Measurements from ENCODE around the gene ZNF74. TPM values are rescaled to one million over a fixed set of nuclear protein-coding genes. Genes with fewer than 3 reads are reported as not detected.
A peak's percentile ranks its signal among the peaks of the same experiment; 100 is the strongest.

The ZNF74 gene
- total and polyA plus RNA-seq, 10 donors: 3.4 to 11.7 (median 6.6) TPM

GRCh38 chr22:20427104-20427944 is 33.4 kb downstream of the ZNF74 start:
- peaks cover 3 to 98% (median 67%) of the 10 kb centered on the region in 7 donors for H3K27me3 ChIP-seq (replicated peaks in 1 of 7)
- DNase-seq: peak; percentile 69

GRCh38 chr22:20427945-20428417 is 34.0 kb downstream of the ZNF74 start:
- H3K27me3 ChIP-seq (replicated peaks in 1 of 7): peaks cover 3 to 100% (median 69%) of the 10 kb centered on the region in 7 donors

More at GRCh38 chr22:20427104-20427944, 33.4 kb downstream of the ZNF74 start:
- no peak overlapping the region for H3K27ac ChIP-seq
- H3K9me3 ChIP-seq: no peaks in the 10 kb centered on the region
- TF ChIP-seq CTCF (IDR thresholded peaks at IDR 0.05 in 8 of 11, conservative IDR thresholded peaks at IDR 0.05 in 3 of 11) (no peak), POLR2A (IDR thresholded peaks at IDR 0.05) (no peak), POLR2AphosphoS5 (IDR thresholded peaks at IDR 0.05) (no peak)
- intact Hi-C loops (cut with DNase I; ENCODE audit: low total_unique reads): no loop called here
- WGBS, 5 donors: 88 to 95% (median 89%) methylated on average over 8 of the region's 8 CpGs
- H3K4me1 ChIP-seq: peaks cover 34 to 78% (median 58%) of the 10 kb centered on the region in 6 donors
- H3K4me3 ChIP-seq: no peak overlapping the region
- H3K36me3 ChIP-seq: peaks cover 0 to 48% (median 0%) of the 10 kb centered on the region in 6 donors

GRCh38 chr22:20428496-20429253 is 34.7 kb downstream of the ZNF74 start:
- 53 to 65% (median 59%) methylated on average over 22 to 23 of the region's 23 CpGs for WGBS, 5 donors
- peak overlapping the region in 3 of 8 donors; percentile 13 to 48 (median 28) for H3K27ac ChIP-seq

More at GRCh38 chr22:20427945-20428417, 34.0 kb downstream of the ZNF74 start:
- intact Hi-C loops (cut with DNase I; ENCODE audit: low total_unique reads): no loop called here
- TF ChIP-seq CTCF (IDR thresholded peaks at IDR 0.05 in 8 of 11, conservative IDR thresholded peaks at IDR 0.05 in 3 of 11): no peak
- no peak for TF ChIP-seq POLR2AphosphoS5 (IDR thresholded peaks at IDR 0.05)
- no peak for TF ChIP-seq POLR2A (IDR thresholded peaks at IDR 0.05)
- no peak overlapping the region for H3K4me3 ChIP-seq
- H3K4me1 ChIP-seq: peaks cover 34 to 81% (median 56%) of the 10 kb centered on the region in 6 donors
- H3K27ac ChIP-seq: no peak overlapping the region
- 92 to 98% (median 94%) methylated on average over 4 of the region's 4 CpGs for WGBS, 5 donors
- H3K9me3 ChIP-seq: no peaks in the 10 kb centered on the region
- DNase-seq: peak; percentile 61
- peaks cover 0 to 48% (median 0%) of the 10 kb centered on the region in 6 donors for H3K36me3 ChIP-seq

More at GRCh38 chr22:20428496-20429253, 34.7 kb downstream of the ZNF74 start:
- intact Hi-C loops (cut with DNase I; ENCODE audit: low total_unique reads): no loop called here
- peaks cover 3 to 100% (median 69%) of the 10 kb centered on the region in 7 donors for H3K27me3 ChIP-seq (replicated peaks in 1 of 7)
- no peak for TF ChIP-seq CTCF (IDR thresholded peaks at IDR 0.05 in 8 of 11, conservative IDR thresholded peaks at IDR 0.05 in 3 of 11)
- no peak for TF ChIP-seq POLR2A (IDR thresholded peaks at IDR 0.05)
- TF ChIP-seq POLR2AphosphoS5 (IDR thresholded peaks at IDR 0.05): no peak
- no peaks in the 10 kb centered on the region for H3K9me3 ChIP-seq
- H3K36me3 ChIP-seq: peaks cover 0 to 48% (median 0%) of the 10 kb centered on the region in 6 donors
- H3K4me3 ChIP-seq: peak overlapping the region; percentile 45 to 83 (median 60)
- peaks cover 34 to 76% (median 53%) of the 10 kb centered on the region in 6 donors for H3K4me1 ChIP-seq
- no peak for DNase-seq

All from spleen (tissue), 11 donors.